ENCODE results near the gene UTP15. TPM values are rescaled to one million over a fixed set of nuclear protein-coding genes. Genes with fewer than 3 reads are reported as not detected.

UTP15 gene, protein sequence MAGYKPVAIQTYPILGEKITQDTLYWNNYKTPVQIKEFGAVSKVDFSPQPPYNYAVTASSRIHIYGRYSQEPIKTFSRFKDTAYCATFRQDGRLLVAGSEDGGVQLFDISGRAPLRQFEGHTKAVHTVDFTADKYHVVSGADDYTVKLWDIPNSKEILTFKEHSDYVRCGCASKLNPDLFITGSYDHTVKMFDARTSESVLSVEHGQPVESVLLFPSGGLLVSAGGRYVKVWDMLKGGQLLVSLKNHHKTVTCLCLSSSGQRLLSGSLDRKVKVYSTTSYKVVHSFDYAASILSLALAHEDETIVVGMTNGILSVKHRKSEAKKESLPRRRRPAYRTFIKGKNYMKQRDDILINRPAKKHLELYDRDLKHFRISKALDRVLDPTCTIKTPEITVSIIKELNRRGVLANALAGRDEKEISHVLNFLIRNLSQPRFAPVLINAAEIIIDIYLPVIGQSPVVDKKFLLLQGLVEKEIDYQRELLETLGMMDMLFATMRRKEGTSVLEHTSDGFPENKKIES
- 29.4 and 41.3 TPM in 2 replicates for total RNA-seq

DNA sequence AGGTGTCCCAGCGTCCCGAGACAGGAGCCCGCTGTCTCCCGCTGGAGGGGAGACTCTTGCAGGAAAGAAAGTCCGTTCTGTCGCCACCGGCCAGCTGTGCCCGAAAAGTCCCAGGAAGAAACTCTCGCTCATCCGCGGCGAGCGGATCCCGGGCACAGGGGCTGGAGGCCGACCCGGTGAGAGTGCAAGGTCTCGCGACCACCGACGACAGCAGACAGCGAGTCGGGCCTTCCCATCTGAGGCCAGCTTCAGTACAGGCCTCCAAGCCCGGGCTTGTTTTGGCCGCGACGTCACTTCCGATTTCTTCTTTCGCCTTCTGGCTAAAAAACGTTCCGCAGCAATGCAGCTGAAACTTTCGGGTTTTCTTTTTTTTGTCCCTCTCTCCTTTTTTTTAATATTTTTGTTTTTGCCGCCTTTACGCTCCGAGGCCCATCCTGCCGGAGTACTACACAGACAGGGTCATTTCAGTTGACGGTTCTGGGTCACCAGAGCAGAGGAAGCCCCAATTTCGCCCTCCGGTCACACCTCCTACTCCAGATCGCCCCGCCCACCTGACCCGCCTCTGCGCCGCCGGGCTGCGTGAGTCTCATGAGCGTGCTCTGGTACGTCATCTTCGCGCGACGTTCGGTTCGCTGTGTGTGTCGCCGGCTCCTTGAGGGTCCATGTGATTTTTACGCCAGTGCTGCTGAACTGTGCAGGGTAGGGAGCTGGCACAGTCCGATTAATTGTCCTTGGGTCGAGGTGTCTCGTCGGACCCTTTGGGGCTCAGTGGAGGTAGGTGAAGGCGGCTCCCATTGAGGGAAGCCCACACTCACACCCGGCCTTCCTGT lies at the start of gene UTP15, which contains the start of gene ANKRA2:
Gene UTP15 (plus strand): TSS at position 605 of the 830 bp plus-strand sequence. CDS start 1,602 bp downstream, outside the sequence.
Gene ANKRA2 (minus strand): TSS at position 501 of the 830 bp plus-strand sequence. CDS start 2,758 bp downstream, outside the sequence.

DNA sequence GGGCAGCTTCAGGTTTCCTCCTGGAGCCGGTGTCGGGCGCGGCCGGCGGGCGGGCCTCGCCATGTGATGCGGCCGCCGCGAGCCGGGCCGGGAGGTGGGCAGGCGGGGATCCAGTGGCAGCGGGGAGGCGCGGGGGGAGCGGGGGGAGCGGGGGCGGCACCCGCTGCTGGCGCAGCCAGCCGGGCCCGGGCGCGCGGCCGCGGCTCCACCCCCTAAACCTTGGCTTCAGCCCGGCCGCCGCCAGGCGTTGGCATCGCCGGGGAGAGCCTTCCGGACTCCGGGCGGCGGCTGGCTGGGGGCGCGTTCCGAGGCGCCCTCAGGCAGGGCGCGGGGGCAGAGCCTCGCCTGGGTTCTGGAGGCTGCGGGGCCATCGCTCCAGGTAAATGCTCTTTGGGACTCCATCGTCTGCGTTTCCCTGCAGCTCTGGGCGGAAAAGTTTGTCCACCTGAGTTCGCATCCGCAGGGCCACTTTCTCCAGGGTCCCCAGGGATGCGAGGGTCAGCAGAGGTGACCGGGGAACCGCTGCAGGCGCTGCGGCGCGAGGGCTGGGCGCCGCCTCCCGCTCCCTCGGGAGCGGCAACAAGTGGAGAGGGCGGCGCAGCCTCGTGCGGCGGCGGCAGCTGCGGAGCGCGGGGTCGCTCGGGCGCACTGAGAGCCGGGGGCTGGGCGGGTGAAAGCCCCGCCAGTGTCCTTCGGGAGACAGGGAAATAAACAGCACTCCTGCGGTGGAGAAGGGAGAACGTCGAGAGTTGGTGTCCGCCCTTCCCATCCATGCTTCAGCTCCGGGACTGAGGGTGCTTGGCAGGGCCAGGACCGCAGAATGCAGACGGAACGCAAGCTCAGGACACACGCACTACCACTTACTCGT lies 60.6 kb downstream of the UTP15 start, which contains the start of gene ARHGEF28:
Gene ARHGEF28 (plus strand): TSS at position 253 of the 868 bp plus-strand sequence. CDS start 58,656 bp downstream, outside the sequence.

Other genes starting within 250 kb of the UTP15 start
- under 0.01 and 0.10 TPM in 2 replicates for gene FOXD1, start 117.0 kb upstream of the UTP15 start, total RNA-seq
- 358 and 395 TPM in 2 replicates for gene BTF3, start 67.3 kb upstream of the UTP15 start, total RNA-seq
- 12.4 and 12.7 TPM in 2 replicates for gene ANKRA2, start 104 bp upstream of the UTP15 start, total RNA-seq
- 154 TPM in 2 replicates for gene ARHGEF28, start 60.5 kb downstream of the UTP15 start, total RNA-seq